NCI-H2196 treated with DMSO at 0.1 percent for 48 hours (cell line): ENCODE data around the gene LCE3E.
"Not testable (repeated sequence)": the region's sequence is repeated elsewhere in the genome, so short reads cannot be mapped to it uniquely, and the experiment has no call there.

Experiments
- DNase-seq: peaks from one replicate; lab custom pipeline; 2025; ENCODE audit not compliant: unreplicated experiment; lab: John Stamatoyannopoulos, UW

LCE3E gene

GRCh38 chr1:152566681-152567080 is at the start of gene LCE3E:
Gene LCE3E, minus strand, starts transcription at chr1:152566780. Its CDS starts 572 bp downstream, at chr1:152566208.
- no peak for DNase-seq

GRCh38 chr1:152613511-152613910 is 46.9 kb upstream of the LCE3E start, which contains the start of gene LCE3B:
Gene LCE3B, plus strand, starts transcription at chr1:152613811. Its CDS starts 0 bp downstream, at chr1:152613811.
- no peak for DNase-seq

- DNase-seq: no peak
These were observed 33.4 kb upstream of the LCE3E start, which contains the start of gene LCE3C for GRCh38 chr1:152599934-152600333. Gene LCE3C, plus strand, starts transcription at chr1:152600234. Its CDS starts 498 bp downstream, at chr1:152600732.

- no peak for DNase-seq
These were observed 30.4 kb upstream of the LCE3E start for GRCh38 chr1:152596986-152597385.

GRCh38 chr1:152585586-152585985 is 19.0 kb upstream of the LCE3E start:
- DNase-seq: no peak

GRCh38 chr1:152582647-152583046 is 16.1 kb upstream of the LCE3E start:
- no peak for DNase-seq

- no peak for DNase-seq
These were observed 13.9 kb upstream of the LCE3E start, which contains the start of gene LCE3D for GRCh38 chr1:152580433-152580832. Gene LCE3D, minus strand, starts transcription at chr1:152580516. Its CDS starts 580 bp downstream, at chr1:152579936.

- not testable (repeated sequence) for DNase-seq
These were observed 12.9 kb upstream of the LCE3E start for GRCh38 chr1:152579526-152579925.

GRCh38 chr1:152577168-152577567 is 10.6 kb upstream of the LCE3E start:
- no peak for DNase-seq

GRCh38 chr1:152565535-152566215 is 905 bp downstream of the LCE3E start:
- no peak for DNase-seq

- no peak for DNase-seq
These were observed 1.5 kb downstream of the LCE3E start for GRCh38 chr1:152565115-152565514.

- not testable (repeated sequence) for DNase-seq
These were observed 18.2 kb downstream of the LCE3E start for GRCh38 chr1:152548358-152548757.

GRCh38 chr1:152546704-152547103 is 19.9 kb downstream of the LCE3E start:
- DNase-seq: no peak

- DNase-seq: no peak
These were observed 22.8 kb downstream of the LCE3E start for GRCh38 chr1:152543820-152544219.

- DNase-seq: no peak
These were observed 26.7 kb downstream of the LCE3E start for GRCh38 chr1:152539901-152540300.

- DNase-seq: no peak
These were observed 29.1 kb downstream of the LCE3E start for GRCh38 chr1:152537496-152537895.

GRCh38 chr1:152535774-152536173 is 30.8 kb downstream of the LCE3E start:
- DNase-seq: no peak

- DNase-seq: no peak
These were observed 33.1 kb downstream of the LCE3E start for GRCh38 chr1:152533327-152533938.

GRCh38 chr1:152525080-152525641 is 41.4 kb downstream of the LCE3E start:
- DNase-seq: no peak

GRCh38 chr1:152520561-152521090 is 46.0 kb downstream of the LCE3E start:
- no peak for DNase-seq

GRCh38 chr1:152519851-152520250 is 46.7 kb downstream of the LCE3E start:
- no peak for DNase-seq
